GM21447 (cell line): ENCODE measurements around the gene FASTKD2.
"Not testable (repeated sequence)": the region's sequence is repeated elsewhere in the genome, so short reads cannot be mapped to it uniquely, and the experiment has no call there.

Experiments
- ATAC-seq: cut with Tn5 transposase; IDR thresholded peaks from one replicate; pipeline ENCODE4 v1.9.1; 2021; ENCODE audit not compliant: unreplicated experiment

The FASTKD2 gene

DNA sequence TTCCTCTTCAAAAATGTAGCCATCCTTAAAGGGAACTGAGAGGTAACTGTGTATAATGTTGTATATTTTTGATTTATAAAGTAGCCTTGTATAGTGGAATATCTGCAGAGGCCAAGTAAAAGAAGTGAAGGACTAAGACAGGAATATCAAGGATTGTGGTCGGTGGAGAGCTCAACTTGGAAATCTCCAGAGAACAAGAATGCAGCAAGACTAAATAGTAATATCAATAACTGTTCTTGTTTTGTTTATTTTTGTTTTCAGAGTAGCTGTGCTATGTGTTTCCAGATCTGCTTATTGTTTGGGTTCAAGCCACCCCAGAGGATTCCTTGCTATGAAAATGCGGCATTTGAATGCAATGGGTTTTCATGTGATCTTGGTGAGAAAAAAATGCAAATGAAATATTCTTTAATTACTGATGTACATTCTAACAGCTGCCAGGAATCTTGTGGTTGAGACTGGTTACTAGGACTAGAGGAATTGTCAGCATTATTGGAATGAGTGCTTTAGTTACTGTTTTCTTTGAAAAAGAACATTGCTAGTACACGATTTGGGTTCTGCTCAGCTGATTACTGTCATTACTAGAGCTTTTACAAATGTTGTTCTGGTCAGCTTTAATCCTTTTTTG is 25.0 kb downstream of the FASTKD2 start:
- no peak for ATAC-seq

DNA sequence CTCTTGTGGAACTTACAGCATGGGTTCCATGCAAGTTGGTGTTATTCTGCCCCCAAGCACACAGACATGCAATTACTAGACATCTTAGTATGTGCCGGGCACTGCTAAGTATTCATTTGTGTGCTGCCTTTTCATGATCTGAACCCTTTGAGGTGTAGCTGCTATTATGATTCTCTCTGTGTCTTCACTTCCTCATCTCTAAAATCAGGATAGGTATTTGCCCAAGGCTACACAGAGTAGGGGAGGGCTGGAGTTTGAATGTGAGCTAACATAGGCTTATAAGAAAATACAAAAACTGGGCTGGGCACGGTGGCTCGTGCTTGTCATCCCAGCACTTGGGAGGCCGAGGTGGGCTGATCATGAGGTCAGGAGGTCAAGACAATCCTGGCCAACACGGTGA is 27.2 kb downstream of the FASTKD2 start:
- no peak for ATAC-seq

DNA sequence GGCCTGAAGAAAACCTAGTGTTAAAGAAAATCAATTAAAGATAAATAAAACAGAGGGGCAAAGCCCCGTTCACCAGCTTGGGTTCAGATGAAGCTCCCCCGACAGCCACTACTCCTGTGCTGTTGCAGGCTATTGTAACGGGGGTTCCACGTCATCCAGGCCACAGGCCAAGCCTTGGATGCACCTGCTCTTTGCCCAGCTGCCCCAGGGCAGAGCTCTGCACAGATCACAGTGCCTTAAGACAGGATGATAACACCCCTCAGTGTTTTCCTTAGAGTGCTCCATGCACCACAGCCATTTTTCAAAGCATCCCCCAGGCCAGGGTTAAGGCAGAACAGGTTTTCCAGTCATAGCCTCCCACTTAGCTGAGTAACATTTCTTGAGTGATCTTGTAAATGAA is 32.0 kb downstream of the FASTKD2 start:
- no peak for ATAC-seq

DNA sequence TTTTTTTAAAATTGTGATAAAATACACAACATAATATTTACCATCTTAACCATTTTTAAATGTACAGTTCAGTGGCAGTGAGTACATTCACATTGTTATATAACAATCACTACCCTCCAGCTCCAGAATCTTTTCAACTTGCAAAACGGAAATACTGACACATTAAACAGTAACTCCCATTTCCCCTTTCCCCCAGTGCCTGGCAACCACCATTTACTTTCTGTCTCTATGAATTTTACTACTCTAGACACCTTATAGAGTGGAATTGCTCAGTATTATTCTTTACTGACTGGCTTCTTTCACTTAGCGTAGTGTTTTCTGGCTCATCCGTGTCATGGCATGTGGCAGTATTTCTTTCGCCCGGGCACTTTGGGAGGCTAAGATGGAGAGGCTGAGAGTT is 32.6 kb downstream of the FASTKD2 start:
- peak; percentile 80 for ATAC-seq

DNA sequence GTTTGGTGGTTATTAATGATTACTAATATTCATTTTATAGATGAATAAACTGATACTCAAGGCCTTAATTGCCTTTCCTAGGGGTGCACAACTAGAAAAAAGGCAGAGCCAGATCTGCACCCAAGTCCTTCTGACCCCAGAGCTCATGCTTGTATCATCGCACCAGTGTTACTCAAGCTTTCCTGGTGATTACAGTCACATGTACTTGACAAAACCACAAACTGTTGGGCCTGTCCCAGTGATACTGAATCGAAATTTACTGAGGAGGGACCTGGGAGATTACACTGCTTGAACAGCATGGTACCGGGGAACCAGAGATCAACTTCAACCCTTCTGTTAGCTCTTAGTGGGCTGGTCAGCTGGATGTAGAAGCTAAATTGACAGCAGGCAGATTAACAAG is 33.7 kb downstream of the FASTKD2 start:
- no peak for ATAC-seq

DNA sequence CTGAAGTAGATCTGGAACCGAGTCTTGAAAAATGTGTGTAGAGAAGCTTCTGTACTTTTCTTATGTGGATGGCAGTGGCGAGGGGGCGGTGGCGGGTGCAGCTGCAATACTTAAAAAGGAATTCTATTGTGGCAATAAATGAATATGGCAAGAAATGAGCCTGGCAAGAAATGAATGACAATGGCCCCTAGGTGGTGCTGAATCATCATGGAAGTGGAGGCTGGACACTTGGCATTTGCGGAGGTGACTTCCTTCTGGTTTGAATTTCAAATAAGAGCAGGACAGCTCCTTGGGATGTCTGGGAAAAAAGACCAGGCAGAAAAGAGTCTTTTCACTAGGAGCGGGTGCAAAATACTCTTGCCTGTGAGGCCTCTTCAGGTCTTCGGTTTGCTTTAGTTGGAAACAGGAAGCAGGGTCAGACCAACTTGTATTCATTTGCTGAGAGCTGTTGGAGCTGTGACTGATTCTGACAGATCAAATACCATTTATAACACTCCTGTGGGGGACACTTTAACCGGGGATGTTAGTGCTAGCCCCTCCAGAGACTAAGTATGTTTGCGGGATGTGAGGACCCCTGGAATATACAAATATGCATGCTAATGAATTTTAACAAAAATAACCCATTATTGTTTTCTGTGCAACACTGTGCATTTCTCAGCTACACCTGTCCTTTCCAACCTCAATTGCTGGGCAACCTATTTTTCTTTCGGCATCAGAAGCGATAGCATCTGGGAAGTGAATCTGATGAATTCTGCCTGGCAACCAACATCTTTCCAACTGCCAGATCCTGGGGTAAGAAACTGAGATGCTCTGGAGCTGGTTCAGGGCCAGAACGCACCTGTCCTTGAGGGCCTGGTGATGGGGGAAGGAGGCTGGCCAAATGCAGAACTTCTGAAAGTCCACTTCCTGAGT is 35.4 kb downstream of the FASTKD2 start:
- no peak for ATAC-seq

DNA sequence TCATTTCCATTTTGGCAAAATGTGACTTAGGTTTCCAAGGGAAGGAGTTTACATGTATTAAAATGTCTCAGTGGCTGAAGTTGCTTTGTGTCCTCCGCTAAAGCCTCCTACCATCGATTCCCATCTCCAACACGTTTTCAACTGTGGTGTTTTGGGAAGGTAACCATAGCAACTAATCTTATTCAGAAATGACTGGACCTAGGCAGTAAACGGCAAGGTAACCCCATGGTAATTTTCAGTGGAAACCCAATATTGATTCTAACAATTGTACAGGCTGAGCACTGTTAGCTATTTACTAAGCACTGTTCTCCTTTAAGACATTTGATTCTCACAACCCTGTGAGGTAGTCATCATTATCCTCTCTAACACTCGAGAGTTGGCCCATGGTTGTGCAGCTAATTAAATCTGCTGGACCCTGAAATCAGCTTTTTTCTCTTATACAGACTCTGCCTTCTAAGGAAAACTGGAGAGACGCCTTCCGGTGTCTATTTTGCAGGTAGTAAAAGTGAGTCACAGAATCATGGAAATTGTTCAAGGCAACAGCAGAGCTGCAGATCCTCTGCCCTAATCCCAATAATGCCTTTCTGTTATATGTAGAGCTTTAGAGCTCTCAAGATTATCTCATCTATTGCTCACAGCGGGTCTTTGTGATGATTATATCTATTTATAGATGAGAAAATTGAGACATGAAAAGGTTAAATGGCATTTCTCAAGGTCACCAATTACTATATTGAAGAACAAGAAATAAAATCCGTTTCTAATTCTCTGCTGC is 36.2 kb downstream of the FASTKD2 start:
- no peak for ATAC-seq

DNA sequence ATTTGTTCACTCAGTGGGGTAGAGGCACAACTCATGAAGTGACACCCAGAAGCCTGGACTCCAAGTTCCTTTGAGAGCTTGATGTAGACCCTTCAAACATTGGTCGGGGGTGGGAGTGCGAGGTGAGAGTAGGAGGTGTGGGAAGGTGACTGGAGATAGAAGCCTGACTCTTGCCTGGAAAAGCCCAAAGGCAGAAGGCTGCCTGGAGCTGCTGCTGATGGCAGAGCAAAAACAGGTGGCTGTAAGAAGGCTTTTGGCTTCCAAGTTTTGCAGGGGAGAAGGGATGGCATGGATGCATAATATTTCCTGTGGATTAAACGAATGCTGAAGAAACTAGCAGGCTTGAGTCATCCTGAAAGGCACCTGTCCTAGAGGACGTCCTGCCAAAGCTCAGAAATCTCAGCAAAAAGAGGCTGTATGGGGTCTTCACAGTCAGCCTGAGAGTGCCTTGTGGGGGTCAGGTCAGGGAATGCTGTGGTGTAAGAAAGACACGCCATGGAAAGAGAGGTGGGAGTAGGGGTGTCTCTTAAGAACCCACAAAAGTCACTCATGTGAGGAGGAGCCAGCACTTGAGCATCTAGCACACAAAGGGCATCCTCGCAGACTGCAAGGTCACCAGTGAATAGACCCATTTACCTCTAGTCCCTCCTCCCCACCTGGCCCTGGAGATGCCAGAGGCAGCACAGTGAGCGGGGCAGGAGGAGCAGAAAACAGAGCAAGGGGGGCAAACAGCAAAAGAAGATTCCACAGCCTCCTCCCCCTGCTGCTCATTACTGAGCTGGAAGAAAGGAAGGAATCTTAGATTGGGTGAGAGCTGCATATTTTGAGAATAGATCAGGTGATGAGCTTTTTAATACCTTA is 37.5 kb downstream of the FASTKD2 start:
- no peak for ATAC-seq

DNA sequence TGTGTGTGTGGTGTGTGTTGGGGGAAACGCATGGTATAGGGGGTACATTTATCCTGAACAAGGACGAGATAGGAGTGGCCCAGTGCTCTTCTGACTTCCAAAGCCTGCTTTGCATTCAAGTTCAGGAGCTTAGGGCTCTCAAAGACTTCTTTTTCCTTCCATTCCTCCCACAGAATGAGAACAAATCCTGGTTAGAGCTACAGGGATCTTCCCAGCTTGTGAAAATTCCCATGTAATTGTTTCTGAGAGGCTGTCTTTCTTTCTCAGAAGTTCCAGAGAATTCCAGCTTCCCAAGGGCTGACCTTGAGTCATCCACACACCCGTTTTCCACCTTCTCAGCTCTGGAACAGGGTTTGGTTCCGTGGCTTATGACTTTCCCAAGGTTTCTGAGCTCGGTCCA is 38.9 kb downstream of the FASTKD2 start:
- ATAC-seq: no peak

DNA sequence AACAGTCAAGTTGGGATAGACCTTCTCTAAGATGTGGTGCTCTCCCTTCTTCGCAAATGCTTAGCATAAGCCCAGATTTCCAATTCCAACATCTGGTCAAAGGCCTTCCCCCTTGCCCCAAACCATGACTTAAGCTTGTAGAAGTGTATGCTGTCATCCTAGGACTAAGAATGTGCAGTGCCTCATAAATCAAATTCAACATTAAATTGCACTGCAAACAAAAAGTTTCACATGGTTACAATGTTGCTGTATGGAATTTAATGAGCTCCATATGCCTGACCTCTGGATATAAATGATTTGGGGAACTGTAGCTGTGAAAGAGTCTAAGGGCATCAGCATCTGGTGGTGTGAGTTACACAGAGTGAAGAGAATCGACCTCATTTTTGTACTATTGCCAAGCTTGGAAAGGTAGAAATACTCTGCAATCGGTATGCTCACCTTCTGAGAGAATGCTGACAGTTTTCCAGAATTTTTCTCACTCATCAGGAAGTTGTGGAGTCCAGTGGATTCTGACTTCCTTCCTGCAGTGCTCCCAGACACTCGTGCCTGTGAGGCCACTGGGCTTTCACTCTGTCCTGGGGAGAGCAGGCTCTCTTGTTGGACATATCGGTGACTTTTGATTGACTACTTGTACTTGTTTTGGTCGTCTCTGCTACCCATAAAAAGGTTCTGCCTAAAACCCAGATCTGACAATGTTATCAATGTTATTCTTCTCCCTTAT is 40.6 kb downstream of the FASTKD2 start:
- no peak for ATAC-seq

DNA sequence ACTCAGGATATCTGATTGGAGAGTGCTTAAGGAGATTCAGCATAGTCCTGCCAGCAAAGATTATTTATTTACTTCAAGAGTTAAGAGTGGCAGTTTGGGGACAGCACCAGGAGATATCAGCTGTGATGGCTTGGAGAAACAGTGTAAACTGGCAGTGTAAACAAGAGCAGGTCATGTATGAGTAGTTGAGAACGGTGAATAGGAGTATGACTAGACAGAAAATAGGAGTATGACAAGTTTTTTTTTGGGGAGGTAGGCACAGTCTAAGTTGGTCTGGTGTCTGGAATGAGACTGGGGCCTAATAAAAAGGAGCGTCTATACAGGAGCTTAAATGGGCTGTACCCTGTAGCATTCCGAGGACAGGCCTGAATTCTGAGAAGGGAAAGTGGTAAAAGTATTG is 42.2 kb downstream of the FASTKD2 start:
- not testable (repeated sequence) for ATAC-seq

DNA sequence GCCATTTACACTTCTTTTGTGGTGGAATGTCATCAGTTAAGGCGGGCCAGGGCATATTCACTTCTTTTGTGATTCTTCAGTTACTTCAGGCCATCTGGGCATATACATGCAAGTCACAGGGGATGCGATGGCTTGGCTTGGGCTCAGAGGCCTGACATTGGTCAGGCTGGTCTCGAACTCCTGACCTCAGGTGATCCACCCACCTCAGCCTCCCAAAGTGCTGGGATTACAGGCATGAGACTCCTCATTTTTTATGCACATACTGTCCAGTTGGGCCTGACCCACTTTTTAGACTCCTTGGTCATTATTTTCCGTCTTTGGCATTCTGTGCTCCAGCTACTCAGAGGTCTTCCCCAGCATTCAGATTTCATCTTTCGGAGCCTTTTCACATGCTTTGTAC is 47.1 kb downstream of the FASTKD2 start:
- not testable (repeated sequence) for ATAC-seq

DNA sequence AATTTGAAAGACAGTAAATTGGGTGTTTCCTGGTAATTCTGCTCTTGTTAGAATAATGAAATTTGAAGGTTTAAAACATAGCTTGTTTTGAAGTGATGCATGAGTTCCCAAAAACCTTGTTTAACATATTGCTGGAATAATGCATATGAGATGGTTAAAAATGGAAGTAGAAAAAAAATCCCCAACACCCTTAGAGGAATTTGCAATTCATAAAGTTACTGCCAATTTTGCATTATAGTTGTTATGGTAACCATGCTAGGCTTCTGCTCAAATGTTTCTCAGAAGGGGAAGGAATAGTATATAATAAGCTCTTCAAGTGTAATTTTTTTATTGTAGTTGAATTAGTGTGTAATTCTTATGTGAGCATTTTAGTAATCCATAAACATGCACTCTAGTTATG is 49.1 kb downstream of the FASTKD2 start:
- no peak for ATAC-seq

DNA sequence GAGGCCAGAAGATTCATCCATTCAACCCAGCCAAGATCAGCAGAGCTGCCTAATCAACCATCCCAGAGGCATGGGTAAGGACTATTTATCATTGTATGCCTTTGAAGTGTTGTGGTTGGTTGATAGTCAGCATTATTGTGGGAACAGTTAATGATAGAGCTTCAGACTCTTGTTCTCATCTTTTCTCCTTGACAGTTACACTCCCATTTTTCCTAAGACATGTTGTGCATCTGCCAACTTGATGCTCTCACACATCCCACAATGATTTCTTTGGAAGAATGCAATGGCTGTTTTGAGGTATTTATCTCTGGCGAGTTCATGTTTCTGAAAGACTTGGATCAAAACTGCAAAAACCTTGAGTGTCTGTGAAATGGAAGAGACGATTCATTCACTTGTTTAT is 55.4 kb downstream of the FASTKD2 start:
- ATAC-seq: no peak

DNA sequence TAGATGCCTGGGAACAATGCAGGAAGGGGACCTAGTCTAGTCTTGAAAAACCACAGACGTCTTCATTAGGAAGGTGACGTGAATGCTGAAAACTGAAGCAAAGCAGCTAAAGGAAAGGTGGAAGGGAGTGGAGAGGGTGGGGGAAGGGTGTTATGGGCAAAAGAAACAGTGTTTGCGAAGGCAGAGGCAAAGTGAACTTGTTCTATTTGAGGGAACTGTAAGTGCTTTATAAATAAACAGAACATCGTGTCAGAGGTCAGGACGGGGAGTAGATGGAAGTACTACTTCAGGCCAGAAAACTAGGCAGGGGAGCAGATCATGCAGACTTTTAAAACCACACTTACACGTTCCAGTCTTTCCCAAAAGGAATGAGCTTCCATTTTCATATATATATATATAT is 57.8 kb downstream of the FASTKD2 start:
- no peak for ATAC-seq

DNA sequence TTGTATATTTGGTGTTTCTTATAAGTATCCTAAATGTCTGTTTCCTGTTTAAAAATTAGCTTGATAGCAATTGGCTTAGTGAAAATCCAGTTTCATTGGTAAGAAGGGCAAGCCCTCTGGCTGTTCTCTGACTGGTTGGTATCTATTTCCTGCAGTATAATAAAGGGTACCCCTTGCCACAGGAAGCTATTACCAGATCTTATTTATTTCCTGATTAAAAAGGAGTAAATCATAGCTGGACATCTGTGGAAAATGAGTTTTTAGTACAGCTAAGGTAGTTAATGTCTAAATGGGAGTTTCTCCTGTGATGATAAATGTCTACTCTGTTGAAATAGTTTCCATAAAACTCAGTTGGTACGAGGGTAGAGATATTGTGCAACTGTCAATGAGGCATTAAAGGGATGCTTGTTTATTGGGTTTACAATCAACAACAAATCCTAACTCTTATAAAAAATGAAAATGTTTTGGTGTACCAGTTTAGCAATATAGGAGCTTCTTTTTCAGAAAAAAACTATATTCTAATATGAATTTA is 58.7 kb downstream of the FASTKD2 start:
- ATAC-seq: no peak

DNA sequence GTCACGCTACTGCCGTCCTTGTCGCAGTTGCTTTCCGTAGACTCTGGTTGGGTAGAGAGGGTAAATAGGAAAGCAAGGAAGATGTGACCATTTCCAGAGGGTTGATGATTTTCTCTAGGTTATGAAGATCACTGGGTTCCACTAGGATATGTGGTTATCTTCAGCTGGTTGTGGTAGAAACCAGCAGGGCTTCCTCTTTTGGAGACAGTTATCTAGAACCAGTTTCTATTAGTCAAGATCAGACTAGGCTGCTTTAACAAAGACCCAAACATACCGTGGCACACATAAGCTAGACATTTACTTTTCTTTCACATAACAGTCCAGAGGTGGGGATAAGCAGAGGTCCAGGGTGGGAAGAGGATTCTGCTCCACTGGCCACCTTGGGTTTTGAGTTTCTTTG is 59.6 kb downstream of the FASTKD2 start:
- no peak for ATAC-seq

DNA sequence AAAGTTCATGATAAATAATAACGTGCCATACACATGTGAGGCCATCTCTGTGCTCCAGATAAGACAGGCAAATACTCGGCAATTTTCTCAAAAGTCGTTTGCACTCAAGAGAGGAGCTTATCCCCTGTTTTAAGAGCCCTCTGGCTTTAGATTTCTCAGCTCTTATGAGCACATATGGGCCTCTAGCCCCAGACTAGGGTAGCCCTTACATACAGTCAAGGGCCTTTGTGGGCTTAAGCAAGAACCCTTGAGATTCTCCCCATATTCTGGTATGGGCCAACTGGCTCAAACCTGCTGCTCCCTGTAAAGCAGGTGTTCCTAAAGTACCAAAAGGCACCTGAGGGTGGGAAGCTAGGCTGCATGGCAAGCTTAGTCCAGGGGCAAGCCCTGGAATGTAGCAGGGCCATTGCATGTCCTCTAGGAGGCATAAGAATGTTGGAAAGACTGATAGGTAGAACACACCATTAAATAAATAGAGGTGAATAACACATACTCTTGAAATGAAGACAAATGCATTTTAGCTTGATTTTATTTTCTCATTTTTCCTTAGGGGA is 66.1 kb downstream of the FASTKD2 start:
- no peak for ATAC-seq

DNA sequence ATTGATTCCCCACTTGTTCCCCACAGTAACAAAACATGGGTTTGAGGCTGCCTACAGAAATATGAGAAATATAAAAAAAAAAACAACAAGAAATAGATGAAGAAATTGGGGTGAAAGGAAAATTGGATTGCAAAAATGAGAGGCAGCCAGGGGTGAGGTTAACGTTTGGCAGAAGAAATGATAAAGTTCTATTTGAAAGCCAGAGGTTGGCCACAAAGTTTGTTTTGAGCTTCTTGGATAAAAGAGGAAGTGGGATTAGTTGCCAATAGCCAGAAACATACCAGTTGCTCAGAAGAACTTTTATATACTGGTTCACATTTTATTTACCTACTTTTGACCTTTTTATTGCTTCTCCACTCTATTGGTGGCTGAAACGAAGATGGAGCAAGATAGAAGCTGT is 67.5 kb downstream of the FASTKD2 start:
- no peak for ATAC-seq

DNA sequence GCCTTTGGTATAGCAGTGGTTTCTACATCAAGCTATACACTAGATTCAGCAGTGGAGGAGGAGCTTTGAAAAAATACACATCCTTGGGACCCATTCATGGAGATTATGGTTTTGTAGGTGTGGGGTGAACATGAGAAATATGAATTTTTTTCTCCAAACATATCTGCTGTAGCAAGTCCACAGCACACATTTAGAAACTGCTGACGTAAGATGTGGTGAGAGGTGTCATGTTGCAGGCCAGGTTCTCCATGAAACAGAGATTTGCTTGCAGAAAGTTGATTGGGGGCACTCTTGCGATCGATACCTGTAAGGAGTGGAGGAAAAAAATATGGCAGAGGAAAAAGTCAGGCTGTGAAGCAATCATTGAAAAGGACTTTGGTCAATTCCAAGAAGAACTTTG is 67.9 kb downstream of the FASTKD2 start:
- ATAC-seq: no peak
